Sigmoid colon (tissue), 4 donors: ENCODE measurements around the gene CPLANE1.

ENCODE experiments used
- CTCF ChIP-seq, 4 experiments: fragments of 450-650 bp in 3 of 4; fragments of 200-600 bp in 1 of 4; IDR thresholded peaks; one replicate each; pipeline ENCODE4 v1.5.1; 2016 to 2019; ENCODE audit warnings: antibody characterized with exemption in 4 of 4, mild to moderate bottlenecking in 3 of 4, moderate library complexity in 2 of 4
- EP300 ChIP-seq, 4 donors: sonication (generic); formaldehyde crosslinking; IDR thresholded peaks; one replicate each; pipeline ENCODE4 v1.6.1; 2017; ENCODE audit warnings: antibody characterized with exemption in 4 of 4
- POLR2A ChIP-seq, 2 donors: fragments of 450-650 bp; IDR thresholded peaks; one replicate each; pipeline ENCODE4 v1.6.1; 2016; ENCODE audit warnings: antibody characterized with exemption in 2 of 2, mild to moderate bottlenecking in 2 of 2, moderate library complexity in 2 of 2
- POLR2AphosphoS5 ChIP-seq, 4 donors: sonication (generic); formaldehyde crosslinking; IDR thresholded peaks; one replicate each; pipeline ENCODE4 v1.6.1; 2017; ENCODE audit warnings: antibody characterized with exemption in 4 of 4

- TF ChIP-seq POLR2A (IDR thresholded peaks at IDR 0.05) = no peak
- TF ChIP-seq CTCF (IDR thresholded peaks at IDR 0.05) = no peak
- no peak for TF ChIP-seq POLR2AphosphoS5 (IDR thresholded peaks at IDR 0.05)
- TF ChIP-seq EP300 (IDR thresholded peaks at IDR 0.05) = no peak
Measured at GRCh38 chr5:37153661-37154060, 95.5 kb downstream of the CPLANE1 start.
